ENCODE results near the gene SUSD1.

Gene SUSD1

DNA sequence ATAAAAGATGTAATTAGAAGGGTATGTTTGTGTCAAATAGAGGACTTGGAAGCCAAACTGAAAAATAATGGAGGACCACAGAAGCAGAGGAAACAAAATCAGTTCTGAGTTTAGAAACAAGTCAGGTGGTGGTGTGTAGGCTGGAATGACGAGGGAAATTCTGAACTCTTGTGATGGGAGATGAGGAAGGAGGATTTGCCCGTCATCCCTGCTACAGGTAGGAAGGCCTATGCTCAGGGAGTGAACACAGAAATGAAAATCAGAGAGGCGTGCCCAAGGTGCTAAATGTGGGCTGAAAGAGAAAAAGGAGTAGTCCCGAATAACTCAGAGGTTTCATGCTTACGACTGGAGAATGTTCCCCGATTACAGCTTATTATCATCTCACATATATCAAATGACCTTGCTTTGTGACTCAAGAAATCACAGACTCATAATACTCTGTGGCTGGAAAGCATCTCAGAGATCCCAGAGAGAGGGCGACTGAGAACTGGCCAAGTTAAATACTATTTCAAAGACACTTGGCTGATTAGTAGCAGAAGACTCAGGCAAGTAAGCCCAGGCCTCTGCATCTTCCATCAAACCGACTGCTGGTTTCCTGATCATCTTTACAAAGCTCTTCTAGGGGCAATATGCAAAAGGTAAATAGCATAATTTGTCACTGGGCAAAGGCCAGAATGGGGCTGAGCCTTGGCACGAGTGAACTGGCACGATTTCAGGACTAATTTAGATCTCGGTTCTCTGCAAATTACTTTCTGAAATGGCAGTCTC is 126.0 kb downstream of the SUSD1 start:
- FAIRE-seq (no peak), DNase-seq (ENCODE audit: extremely low spot score, insufficient read length, low read depth) (no peak)

DNA sequence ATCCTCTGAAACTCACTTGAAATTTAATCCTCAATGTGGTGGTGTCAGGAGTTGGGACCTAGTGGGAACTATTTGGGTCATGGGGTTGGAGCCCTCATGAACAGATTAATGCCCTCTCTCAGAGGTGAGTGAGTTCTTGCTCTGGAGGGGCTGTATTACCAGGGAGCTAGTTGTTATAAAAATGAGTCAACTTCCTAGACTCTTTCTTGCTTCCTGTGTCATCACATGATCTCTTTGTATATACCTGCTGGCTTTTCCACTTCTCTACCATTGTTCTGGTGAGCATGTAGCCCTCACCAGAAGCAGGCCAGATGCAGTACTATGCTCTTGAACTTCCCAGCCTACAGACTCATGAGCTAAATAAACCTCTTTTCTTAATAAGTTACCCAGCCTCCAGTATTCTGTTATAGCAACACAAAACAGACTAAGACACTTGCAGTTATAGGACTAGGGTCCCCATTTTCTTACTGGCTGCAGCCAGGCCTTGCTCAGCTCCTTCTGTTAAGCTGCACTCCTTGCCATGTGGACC is 127.5 kb downstream of the SUSD1 start:
- FAIRE-seq (no peak), DNase-seq (ENCODE audit: extremely low spot score, insufficient read length, low read depth) (no peak)

DNA sequence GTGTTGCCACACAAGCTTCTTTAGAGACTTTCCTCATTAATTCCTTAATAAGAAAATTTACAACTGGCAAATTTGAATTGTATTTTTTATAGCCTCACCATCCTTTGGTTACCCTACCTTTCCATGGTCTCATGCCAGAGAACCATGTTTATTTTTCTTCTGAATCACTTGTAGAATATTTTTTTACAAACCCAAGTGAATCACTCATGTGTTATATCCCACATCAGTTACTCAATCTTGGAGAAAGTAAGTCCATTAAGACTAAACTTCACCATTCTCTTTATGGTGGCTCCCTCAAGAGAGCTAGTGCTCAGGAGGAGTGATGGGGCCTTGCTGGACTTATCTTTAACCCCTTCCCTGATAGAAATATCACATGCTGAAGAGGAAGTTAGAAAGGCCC is 128.9 kb downstream of the SUSD1 start:
- no peak for FAIRE-seq
- no peak for DNase-seq (ENCODE audit: extremely low spot score, insufficient read length, low read depth)

DNA sequence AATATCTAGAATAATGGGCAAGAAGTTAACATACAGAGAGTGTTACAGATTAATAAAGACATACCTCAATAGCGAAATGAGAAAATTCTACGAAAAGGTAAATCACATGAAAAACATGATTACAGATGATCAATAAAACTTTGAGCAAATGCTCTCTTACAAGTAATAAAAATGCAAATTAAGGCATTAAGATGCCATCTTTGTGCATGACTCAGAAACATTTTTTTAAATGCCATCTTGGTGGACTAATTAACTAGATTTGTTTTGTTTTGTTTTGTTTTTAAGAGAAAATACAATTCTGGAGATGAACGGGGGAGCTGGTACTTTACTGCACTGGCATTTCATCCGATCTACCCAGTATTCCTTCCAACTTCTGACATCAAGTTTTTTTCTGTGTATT is 130.2 kb downstream of the SUSD1 start:
- no peak for FAIRE-seq
- DNase-seq (ENCODE audit: extremely low spot score, insufficient read length, low read depth), result no peak

DNA sequence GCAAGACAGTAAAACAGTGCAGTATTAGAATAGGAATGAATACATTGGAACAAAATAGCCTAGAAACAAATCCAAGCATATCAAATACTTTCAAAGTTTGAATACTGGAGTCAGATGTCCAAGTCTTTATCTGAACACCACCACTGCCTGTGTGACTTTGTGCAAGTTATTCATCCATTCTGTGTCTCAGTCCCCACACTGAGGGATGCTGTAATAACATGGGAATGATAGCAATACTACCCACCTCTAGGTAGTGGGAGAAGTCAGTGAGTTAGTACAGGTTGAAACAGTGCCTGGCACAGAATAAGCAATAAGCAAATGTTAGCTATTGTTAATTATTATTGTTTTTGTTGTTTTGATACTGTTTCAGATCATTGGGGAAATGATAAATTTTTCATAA is 130.9 kb downstream of the SUSD1 start:
- DNase-seq (ENCODE audit: extremely low spot score, insufficient read length, low read depth) (no peak), FAIRE-seq (no peak)

DNA sequence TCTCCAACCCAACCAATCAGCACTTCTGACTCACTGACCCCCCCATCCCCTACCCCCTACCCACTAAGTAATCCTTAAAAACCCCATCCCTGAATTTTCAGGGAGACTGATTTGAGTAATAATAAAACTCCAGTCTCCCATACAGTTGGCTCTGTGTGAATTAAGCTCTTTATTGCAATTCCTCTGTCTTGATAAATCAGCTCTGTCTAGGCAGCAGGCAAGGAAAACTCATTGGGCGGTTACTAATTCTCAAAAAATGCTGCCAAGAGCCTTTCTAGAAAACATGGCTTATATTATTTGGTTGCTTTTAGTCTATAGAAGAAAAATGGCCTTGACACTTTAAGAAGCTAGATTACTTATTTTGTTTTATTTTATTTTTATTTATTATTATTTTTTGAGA is 131.7 kb downstream of the SUSD1 start:
- no peak for DNase-seq (ENCODE audit: extremely low spot score, insufficient read length, low read depth)

DNA sequence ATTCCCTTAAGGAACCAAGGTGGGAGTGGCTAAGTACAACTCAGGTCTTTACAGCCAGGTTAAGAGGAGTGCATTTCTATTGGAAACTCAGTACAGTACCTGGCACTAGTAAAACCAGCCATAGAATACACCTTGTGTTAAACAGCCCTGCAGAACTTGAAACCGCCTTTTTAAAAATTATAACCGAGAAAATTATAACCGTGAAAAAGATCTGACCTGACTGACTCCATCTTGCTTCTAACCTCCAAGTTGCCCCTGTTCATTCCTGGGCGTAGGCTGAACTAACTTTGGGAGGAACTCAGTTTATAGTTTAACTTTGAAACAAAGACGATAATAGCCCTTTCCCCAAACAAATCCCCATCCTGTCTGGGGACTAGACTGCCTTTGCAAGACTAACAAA is 132.3 kb downstream of the SUSD1 start:
- FAIRE-seq, result no peak
- DNase-seq (ENCODE audit: extremely low spot score, insufficient read length, low read depth), result no peak

More for the DNA sequence above, 131.7 kb downstream of the SUSD1 start:
- FAIRE-seq, result no peak

DNA sequence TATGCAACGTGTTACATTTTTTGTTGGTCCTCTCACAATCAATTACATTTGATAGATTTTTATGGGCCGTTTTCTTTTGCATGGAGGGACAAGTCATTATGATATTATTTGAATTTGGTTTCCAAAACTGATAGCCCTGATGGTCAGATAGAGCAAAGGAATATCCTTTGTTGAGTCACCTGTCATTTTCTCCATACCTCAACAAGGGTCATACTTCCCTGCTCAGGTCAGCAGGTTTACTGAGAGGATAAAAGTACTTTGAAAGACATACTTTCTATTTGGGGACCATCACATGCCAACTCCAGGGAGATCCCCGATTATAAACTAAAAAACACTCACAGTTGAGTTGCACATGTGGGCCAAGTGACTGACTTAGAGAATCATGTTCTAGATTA is 132.9 kb downstream of the SUSD1 start:
- DNase-seq (ENCODE audit: extremely low spot score, insufficient read length, low read depth) (no peak), FAIRE-seq (no peak)

DNA sequence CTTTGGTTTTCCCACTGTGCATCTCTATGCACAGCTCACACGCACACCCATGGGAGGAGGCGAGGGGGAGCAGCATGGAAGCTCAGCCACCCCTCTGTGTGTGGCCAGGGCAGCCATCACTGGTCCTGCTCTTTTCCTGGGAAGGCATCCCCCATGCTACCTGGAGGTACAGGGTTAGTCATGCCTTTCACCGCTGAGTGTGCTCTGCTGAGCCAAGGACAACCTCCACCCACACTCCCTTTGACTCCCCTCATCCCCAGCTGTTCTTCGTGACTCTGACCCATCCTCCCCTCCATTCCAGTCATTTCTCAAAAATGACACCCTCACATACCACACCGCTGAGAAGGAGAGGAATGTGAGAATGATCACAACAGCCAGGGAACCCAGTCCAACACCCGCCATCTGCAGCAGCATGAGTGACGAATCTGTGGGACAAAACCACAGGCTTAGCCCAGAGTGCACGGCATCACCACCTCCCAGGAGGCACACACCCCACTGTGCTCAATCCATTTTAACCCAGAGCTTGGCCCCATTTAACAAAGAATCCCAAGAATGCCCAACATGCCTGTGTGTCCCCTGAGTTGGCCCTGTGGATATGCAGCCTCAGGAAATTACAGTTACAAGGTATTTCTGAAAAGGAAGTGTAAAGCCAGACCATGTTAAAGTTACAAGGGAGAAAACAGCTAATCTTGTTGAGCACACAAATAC is 133.4 kb downstream of the SUSD1 start:
- no peak for FAIRE-seq
- DNase-seq (ENCODE audit: extremely low spot score, insufficient read length, low read depth), result no peak

DNA sequence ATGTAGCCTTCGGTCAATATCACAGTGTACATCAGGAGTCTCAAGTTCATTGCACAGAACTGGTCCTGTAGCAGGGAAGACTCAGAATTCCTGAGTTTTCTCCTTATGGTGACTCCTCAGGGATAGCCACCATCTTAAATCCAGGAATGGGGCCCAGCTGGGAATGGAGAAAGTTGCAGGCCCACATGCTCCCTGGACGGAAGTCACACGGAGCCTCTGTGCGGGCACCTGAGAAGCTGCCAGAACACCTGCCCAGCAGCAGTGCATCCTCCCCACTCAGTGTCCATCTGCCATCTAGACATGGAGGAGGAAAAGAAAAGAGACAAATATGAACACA is 133.9 kb downstream of the SUSD1 start:
- FAIRE-seq (no peak), DNase-seq (ENCODE audit: extremely low spot score, insufficient read length, low read depth) (no peak)

DNA sequence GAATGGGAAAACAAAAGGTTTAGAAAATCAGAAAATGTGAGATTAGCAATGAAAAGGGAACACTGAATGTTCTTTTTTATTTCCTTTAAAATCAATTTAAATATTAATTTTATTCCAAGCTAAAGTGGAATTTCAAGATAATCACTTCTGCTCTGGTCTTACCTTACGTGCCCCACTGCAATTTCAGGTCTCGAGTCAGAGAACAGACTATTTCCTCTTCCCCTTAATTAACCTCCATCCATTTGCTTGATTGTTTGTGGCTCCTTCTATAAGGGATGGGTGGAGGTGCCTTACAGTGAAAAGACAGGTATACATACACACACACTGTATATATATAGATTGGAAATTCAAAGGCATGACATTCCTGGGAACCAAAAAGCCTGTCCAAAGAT is 137.1 kb downstream of the SUSD1 start:
- no peak for FAIRE-seq
- no peak for DNase-seq (ENCODE audit: extremely low spot score, insufficient read length, low read depth)

DNA sequence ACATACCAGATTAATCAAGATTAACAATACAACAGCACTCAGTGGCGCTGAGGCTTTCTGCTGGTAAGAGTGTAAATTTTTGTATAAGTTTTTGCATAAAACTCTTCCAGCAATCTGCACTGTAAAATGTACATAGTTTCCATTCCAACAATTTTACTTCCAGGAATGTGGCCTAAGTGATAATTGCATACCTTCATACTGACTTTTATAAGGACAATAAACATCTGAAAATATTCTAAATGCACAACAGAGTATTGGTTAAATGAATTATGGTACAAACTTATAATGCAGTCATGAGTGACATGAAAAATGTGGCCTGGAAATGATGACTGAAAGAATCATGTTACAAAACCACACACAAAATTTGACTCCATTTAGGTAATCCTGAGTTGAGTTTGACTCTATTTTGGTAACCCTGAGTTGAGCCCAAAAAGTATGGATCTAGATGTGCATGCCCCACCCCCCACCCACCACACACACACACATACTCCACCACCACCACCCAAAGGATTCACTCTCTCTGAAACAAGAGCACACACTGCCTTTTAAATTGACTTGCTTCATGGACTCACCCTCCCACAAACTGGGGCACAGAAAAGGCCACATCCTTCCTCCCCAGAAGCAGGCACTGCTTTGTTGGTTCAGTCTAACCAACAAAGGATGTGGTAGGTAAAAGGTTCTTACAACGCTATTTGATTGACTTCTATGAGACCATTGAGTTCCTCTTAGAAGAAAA is 137.6 kb downstream of the SUSD1 start:
- peak; percentile 83 for FAIRE-seq
- peak; percentile 46 for DNase-seq (ENCODE audit: extremely low spot score, insufficient read length, low read depth)

DNA sequence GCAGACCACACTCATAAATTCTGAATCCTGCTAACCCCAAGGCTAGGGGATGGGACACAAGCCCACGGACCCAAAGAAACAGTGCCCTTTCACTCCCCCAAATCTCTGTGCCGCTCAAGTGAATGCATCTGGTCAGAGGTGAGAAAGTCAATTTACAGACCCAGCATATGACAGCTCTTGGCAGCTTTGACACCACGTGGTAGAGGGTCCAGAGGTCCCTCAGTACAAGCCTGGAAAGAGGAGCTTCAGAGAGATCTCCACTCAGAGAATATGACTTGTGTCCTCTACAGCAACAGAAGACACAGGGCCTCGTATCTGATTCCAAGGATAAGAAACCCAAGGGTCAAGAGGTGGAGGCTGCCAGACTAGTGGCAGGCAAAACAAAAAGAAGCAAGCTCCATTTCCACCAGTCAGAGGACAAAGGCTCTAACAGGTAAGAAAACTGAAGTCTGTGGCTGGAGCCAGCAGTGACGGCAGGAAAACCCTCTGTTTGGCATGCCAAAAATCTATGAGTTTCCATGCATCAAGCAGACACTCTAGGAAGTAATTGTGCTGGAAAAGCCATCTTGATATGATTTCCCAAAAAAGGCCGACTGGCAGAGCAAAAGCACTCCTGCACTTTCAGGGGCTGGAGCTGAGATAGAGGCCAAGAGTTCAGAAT is 139.8 kb downstream of the SUSD1 start:
- no peak for FAIRE-seq

DNA sequence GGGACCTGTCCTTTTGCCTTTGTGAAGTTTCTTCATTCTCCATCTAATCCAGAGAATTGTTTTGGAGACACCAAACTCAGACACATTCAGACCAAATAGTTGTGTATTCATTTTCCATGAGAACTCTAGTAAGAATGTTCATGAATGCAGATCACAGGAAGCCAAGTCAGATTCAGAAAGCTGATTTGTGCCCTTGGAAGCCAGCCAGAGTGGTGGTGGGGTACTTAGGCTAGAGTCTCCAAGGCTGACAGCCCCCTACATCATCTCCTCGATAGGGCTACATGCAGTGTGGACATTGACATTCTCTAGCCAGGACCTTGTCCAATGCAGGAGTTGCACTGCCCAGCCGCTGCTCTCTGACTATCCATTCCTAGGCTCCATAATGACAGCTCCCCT is 140.9 kb downstream of the SUSD1 start:
- DNase-seq (ENCODE audit: extremely low spot score, insufficient read length, low read depth) (no peak), FAIRE-seq (no peak)

More for the DNA sequence above, 139.8 kb downstream of the SUSD1 start:
- no peak for DNase-seq (ENCODE audit: extremely low spot score, insufficient read length, low read depth)

DNA sequence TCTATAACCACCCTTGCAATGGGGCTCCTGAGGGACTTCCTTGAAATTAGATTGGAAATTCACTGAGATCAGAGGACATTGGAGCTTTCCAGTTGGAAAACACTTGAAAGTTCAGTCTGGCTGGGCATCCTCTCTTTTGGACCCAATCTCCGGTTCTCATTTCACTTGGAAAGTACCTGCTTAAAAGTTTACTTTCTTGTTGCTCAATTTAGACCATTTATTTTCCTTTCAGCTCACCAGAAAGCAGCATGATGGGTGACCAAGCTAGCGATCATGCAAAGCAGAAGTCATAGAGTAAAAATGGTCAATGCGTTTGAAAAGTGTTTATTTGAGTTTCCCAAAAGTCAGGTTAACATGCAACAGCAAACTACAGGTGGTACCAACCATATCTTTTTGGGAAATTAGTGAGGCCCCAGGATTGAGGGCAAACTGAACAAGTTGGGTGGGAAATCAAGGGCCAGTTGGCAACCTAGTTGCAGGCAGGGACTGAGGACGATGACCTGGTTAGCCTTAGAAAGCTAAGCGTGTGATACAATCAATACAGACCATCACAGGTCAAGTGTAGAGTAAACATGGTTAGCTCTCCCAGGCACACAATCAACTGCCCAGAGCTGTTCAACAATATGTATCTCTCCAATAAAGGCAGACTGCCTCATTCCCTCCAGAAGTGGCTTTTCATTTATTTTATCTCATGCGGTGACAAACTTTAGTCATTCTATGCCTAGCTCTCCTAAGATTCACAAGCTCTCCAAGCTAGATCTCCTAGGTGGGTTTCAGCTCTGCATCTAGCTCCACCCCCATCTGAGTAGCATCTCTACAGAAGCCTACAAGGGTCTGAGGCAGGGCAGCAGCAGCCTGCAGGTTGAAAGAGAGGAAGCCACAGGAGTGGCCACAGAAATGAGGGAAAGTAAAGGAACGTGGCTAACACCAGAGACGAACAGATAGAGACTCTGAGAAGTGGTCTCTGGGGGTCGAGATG is 141.6 kb downstream of the SUSD1 start:
- FAIRE-seq (peak; percentile 85), DNase-seq (ENCODE audit: extremely low spot score, insufficient read length, low read depth) (no peak)

DNA sequence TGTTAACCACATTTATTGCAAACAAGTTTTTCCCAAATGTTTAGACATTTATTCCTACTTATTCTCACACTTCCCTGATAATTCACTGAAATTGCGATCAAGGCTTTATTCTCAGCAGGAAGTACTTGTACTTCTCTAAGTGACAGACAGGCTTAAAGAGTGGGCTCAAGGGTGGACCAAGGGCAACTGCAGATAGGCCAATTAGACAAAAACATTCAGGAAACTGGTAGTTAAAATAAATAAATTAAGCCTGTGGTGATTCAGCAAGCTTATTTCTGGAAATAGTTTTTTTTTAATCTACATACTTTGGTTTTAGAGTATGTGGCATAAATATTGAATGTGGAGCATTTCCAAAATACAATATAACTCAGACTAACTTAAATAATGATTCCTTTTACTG is 142.4 kb downstream of the SUSD1 start:
- DNase-seq (ENCODE audit: extremely low spot score, insufficient read length, low read depth) (no peak), FAIRE-seq (no peak)

DNA sequence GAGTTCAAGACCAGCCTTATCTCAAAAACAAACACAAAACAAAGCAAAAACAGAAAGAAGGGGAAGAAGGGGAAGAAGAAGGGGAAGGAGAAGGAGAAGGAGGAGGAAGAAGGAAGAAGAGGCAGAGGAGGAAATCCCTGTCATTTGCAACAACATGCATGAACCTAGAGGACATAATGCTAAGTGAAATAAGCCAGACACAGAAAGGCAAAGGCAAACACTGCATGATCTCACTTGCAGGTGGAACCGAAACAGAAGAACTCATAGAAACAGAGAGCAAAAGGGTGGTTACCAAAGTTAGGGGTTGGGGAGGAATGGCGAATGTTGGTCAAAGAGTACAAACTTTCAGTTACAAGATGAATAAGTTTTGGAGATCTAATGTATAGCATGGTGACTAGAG is 143.1 kb downstream of the SUSD1 start:
- no peak for DNase-seq (ENCODE audit: extremely low spot score, insufficient read length, low read depth)
- FAIRE-seq, result peak; percentile 93

DNA sequence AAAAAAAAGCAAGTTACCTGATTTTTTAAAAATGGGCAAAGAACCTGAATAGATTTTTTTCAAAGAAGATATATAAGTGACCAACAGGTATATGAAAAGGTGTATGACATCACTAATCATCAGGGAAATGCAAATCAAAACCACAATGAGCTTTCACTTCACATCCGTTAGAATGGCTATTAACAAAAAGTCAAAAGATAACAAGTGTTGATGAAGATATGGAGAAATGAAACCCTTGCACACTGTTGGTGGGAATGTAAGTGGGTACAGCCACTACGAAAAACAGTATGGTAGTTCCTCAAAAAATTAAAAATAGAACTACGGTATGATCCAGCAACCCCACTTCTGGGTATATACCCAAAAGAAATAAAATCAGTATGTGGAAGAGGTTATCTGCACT is 143.7 kb downstream of the SUSD1 start:
- DNase-seq (ENCODE audit: extremely low spot score, insufficient read length, low read depth) (no peak), FAIRE-seq (peak; percentile 86)

DNA sequence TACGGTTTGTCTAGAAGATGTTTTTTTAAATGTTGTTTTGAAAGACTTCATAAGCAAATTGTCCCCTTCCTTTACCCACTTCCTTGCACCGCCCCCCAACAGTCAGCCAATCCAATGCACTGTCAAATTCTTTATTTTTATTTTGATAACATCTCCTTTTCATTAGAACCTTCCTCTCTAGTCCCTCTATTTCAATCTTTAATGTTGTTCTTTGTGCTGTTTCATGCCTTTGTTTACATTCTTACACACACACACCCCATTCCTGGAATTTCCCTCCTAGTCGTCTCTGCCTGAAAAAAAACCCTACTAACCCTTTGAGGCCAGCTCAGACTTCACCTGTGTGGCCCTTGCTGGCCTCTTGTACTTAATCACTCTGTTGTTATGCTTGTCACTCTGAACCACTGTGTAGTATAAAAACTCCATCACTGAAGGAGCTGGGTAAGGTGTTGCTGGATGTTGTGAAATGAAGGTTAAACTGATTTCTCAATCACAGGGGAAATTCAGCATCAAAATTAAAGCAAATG is 145.1 kb downstream of the SUSD1 start:
- no peak for DNase-seq (ENCODE audit: extremely low spot score, insufficient read length, low read depth)
- peak; percentile 79 for FAIRE-seq
